PC-9 (cell line): ENCODE data around the gene MAPKAP1. TPM values are rescaled to one million over a fixed set of nuclear protein-coding genes. Genes with fewer than 3 reads are reported as not detected.

ENCODE experiments used
- BruUV-seq: library from RNA; stranded (reverse); fragments of 400-500 nt; replicated peaks from 2 replicates; lab custom pipeline; 2021; lab: Mats Ljungman, UMichigan
- CTCF ChIA-PET: fragments of 300-600 bp; sonication (Branson Sonifier 250); formaldehyde crosslinking; loops from one replicate; lab custom pipeline; 2022; ENCODE audit warnings: antibody characterized with exemption; lab: Charles Lee
- POLR2A ChIA-PET: fragments of 300-600 bp; sonication (Branson Sonifier 250); formaldehyde crosslinking; loops from one replicate; lab custom pipeline; 2022; ENCODE audit warnings: antibody characterized with exemption; ENCODE audit not compliant: unreplicated experiment; lab: Charles Lee
- DNase-seq, 2 experiments: peaks; one replicate each; pipeline versions ENCODE4 v3.0.0 to v3.0.0-alpha.2; 2015 to 2022; ENCODE audit warnings: mixed read lengths in 1 of 2
- H2AFZ ChIP-seq: fragments of 200-600 bp; sonication (generic); 2 replicates; pipeline ENCODE4 v1.8.1; 2017; ENCODE audit warnings: antibody characterized with exemption
- H3F3A ChIP-seq: fragments of 200-600 bp; sonication (generic); 2 replicates; pipeline ENCODE4 v1.8.1; 2017; ENCODE audit warnings: antibody characterized with exemption, mild to moderate bottlenecking, low read depth; ENCODE audit not compliant: insufficient read depth
- H3K27ac ChIP-seq: fragments of 200-600 bp; sonication (generic); 2 replicates; pipeline ENCODE4 v1.6.1; 2016; ENCODE audit warnings: mixed run types
- H3K27me3 ChIP-seq: fragments of 200-600 bp; sonication (generic); 2 replicates; pipeline ENCODE4 v1.6.1; 2016; ENCODE audit warnings: low read depth, mixed run types; ENCODE audit not compliant: insufficient read depth
- H3K36me3 ChIP-seq: fragments of 200-600 bp; sonication (generic); 2 replicates; pipeline ENCODE4 v1.6.1; 2016; ENCODE audit warnings: low read depth, mixed run types
- H3K4me1 ChIP-seq: fragments of 200-600 bp; sonication (generic); replicated peaks from 2 replicates; pipeline ENCODE4 v1.6.1; 2016; ENCODE audit warnings: mixed run types; ENCODE audit not compliant: insufficient read depth
- H3K4me2 ChIP-seq: fragments of 200-600 bp; sonication (generic); 2 replicates; pipeline ENCODE4 v1.6.1; 2017; ENCODE audit warnings: mixed run types
- H3K4me3 ChIP-seq: fragments of 200-600 bp; sonication (generic); 2 replicates; pipeline ENCODE4 v1.6.1; 2016; ENCODE audit warnings: mixed run types
- H3K79me2 ChIP-seq: fragments of 200-600 bp; sonication (generic); 2 replicates; pipeline ENCODE4 v1.6.1; 2017; ENCODE audit warnings: low read depth, mixed run types
- H3K9me2 ChIP-seq: fragments of 200-600 bp; sonication (generic); 2 replicates; pipeline ENCODE4 v1.8.1; 2017; ENCODE audit warnings: mild to moderate bottlenecking; ENCODE audit not compliant: insufficient read depth
- H3K9me3 ChIP-seq: fragments of 200-600 bp; sonication (generic); 2 replicates; pipeline ENCODE4 v1.8.1; 2016; ENCODE audit warnings: low read depth; ENCODE audit not compliant: insufficient read depth
- H4K20me1 ChIP-seq: fragments of 200-600 bp; sonication (generic); 2 replicates; pipeline ENCODE4 v1.8.1; 2017; ENCODE audit not compliant: insufficient read depth
- EZH2 ChIP-seq: fragments of 200-600 bp; sonication (generic); IDR thresholded peaks from 2 replicates; pipeline ENCODE4 v1.8.0; 2017; ENCODE audit warnings: antibody characterized with exemption, low read depth
- intact Hi-C: fragments of 100-400 bp; cut with micrococcal nuclease; formaldehyde crosslinking; loops from one replicate; pipeline ENCODE4 v1.10.0; 2022; ENCODE audit not compliant: unreplicated experiment
- total RNA-seq: library from RNA; stranded (reverse); gene quantifications from 2 replicates; pipeline ENCODE4 v1.2.3, GENCODE V29; 2021
- TF ChIP-seq, protein P1 (sequence below): fragments of 200-600 bp; sonication (generic); conservative IDR thresholded peaks from 2 replicates; pipeline ENCODE4 v1.6.1; 2017; ENCODE audit warnings: mixed run types, antibody characterized with exemption, mild to moderate bottlenecking, moderate library complexity

The MAPKAP1 gene
- total RNA-seq, 1 experiment from 2014 or later = 115 TPM

DNA sequence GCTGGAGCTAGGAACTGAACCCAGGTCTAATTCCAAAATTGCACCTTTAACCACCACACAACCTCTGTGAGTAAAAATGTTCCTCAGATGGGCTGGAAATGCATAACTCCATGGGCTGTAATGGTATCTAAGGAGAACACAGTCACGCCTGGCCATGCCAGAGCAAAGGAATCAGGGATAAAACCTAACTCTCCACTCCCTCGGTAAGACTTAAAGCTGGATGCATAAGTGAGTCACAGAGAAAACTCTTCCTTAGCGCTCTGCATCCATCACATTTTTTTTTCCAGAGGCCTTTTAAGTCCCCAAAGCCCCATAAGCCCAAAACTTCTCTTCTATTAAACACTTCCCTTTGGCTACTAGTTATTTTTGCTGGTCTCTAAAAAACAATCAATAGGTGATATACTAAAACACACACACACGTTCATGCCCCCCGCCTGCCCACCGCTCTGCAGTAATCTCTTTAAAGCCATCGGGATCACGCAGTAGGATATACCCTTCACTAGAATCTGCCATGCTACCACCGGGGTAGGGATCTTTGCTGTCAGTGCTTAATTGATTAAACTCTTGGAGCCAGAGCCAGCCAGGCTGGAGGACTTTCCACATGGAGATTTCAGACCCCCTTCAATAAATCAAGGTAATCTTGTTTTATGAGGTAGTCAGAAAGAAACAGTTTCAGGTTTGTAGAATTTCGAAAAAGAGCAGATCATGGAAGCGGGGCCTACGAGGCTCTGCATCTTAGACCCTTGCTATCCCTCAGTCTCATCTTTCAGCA, 212.9 kb downstream of the MAPKAP1 start:
- DNase-seq = no peak
- Histone ChIP-seq H4K20me1 (no peaks in the 10 kb centered on the region), H3K4me2 (no peak overlapping the region), H3K9me3 (no peaks in the 10 kb centered on the region), H3K4me1 (peaks cover 22% of the 10 kb centered on the region), H3K27me3 (no peaks in the 10 kb centered on the region), H3K27ac (0 out of 2 replicates have a peak overlapping the region, but pooled peaks have one; percentile 20), H3K9me2 (no peaks in the 10 kb centered on the region), H3K4me3 (no peak overlapping the region), H2AFZ (no peak overlapping the region), H3K79me2 (no peaks in the 10 kb centered on the region), H3K36me3 (no peaks in the 10 kb centered on the region), H3F3A (no peaks in the 10 kb centered on the region)
- intact Hi-C loops = no loop called here
- POLR2A ChIA-PET = no interaction called here
- CTCF ChIA-PET = no interaction called here
- no peak for TF ChIP-seq EZH2
- TF ChIP-seq, protein P1, sequence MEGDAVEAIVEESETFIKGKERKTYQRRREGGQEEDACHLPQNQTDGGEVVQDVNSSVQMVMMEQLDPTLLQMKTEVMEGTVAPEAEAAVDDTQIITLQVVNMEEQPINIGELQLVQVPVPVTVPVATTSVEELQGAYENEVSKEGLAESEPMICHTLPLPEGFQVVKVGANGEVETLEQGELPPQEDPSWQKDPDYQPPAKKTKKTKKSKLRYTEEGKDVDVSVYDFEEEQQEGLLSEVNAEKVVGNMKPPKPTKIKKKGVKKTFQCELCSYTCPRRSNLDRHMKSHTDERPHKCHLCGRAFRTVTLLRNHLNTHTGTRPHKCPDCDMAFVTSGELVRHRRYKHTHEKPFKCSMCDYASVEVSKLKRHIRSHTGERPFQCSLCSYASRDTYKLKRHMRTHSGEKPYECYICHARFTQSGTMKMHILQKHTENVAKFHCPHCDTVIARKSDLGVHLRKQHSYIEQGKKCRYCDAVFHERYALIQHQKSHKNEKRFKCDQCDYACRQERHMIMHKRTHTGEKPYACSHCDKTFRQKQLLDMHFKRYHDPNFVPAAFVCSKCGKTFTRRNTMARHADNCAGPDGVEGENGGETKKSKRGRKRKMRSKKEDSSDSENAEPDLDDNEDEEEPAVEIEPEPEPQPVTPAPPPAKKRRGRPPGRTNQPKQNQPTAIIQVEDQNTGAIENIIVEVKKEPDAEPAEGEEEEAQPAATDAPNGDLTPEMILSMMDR = no peak
- no TSS peak for BruUV-seq

DNA sequence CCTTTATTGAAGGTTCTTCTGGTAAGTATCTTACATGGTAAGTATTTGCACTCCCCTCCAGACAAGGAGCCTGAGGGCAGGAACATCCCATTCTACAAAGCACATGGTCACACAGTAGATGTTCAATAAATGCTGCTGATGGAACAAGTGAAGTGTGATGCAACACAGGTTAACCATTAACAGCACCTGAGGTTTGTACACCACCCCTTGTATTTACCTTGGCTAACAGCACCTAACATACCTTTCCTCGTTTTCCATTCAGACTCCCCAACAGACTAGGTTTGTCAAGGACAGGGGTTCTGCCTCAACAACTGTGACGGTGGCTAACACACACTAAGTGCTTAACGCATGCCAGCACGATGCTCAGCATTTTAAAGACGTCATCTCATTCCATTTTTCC, 213.6 kb downstream of the MAPKAP1 start:
- ChIA-PET POLR2A (no interaction called here), CTCF (no interaction called here)
- H3K9me3 ChIP-seq = no peaks in the 10 kb centered on the region
- TF ChIP-seq EZH2 = no peak
- TF ChIP-seq, protein P1 = no peak
- H3K79me2 ChIP-seq = no peaks in the 10 kb centered on the region
- H3K9me2 ChIP-seq = no peaks in the 10 kb centered on the region
- H3K27ac ChIP-seq = no peak overlapping the region
- H4K20me1 ChIP-seq = no peaks in the 10 kb centered on the region
- H3K27me3 ChIP-seq = no peaks in the 10 kb centered on the region
- H3K4me3 ChIP-seq = no peak overlapping the region
- H3K4me2 ChIP-seq = no peak overlapping the region
- H3F3A ChIP-seq = no peaks in the 10 kb centered on the region
- no peaks in the 10 kb centered on the region for H3K36me3 ChIP-seq
- no peak overlapping the region for H2AFZ ChIP-seq
- peaks cover 22% of the 10 kb centered on the region for H3K4me1 ChIP-seq
- no TSS peak for BruUV-seq
- DNase-seq = no peak
- intact Hi-C loops = no loop called here

DNA sequence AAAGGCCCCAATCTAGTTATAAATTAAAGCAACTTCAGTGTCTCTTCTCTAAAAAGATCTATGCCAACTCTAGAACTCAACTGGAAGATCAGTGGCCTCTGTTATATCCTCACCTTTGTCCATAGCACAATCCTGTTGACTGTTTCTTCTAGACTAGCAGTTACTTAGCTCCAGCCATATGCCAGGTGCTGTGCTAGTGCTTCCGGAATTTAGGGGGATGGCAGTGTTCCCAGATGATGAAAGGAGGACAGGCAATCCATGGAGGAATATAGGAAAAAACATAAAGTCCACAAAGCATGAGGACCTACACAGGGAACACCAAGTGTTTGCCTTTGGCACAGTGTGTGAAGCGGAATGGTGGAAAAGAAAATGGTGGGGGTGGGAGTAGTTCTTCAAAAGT, 214.3 kb downstream of the MAPKAP1 start:
- H3F3A ChIP-seq = no peaks in the 10 kb centered on the region
- peaks cover 22% of the 10 kb centered on the region for H3K4me1 ChIP-seq
- H3K27ac ChIP-seq = no peak overlapping the region
- no peaks in the 10 kb centered on the region for H3K79me2 ChIP-seq
- H3K36me3 ChIP-seq = no peaks in the 10 kb centered on the region
- CTCF ChIA-PET = no interaction called here
- BruUV-seq = no TSS peak
- H3K9me2 ChIP-seq = no peaks in the 10 kb centered on the region
- H3K4me2 ChIP-seq = no peak overlapping the region
- TF ChIP-seq EZH2 = no peak
- TF ChIP-seq, protein P1 = no peak
- no peaks in the 10 kb centered on the region for H4K20me1 ChIP-seq
- no peak for DNase-seq
- intact Hi-C loops = no loop called here
- no peak overlapping the region for H2AFZ ChIP-seq
- POLR2A ChIA-PET = no interaction called here
- no peaks in the 10 kb centered on the region for H3K27me3 ChIP-seq
- H3K9me3 ChIP-seq = no peaks in the 10 kb centered on the region
- no peak overlapping the region for H3K4me3 ChIP-seq
